Measurements from ENCODE around the gene UGT1A8.

DNA sequence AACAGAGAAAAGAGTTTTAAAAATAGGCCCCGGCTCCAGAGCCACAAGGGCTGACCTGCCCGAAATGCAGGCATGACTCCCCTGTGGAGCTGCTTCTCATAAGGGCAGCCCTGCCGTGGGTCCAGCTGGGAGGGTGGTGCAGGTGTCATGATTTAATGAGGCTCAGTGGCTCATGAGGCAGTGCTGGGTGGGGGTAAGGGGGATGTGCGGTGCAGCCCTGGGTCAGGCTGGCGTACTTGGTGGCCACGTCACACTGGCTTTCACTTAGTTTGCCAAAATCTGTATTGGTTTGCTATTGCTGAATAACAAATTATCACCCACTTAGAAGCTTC is 203.3 kb downstream of the UGT1A8 start:
- TF ChIP-seq HDAC1 (IDR thresholded peaks at IDR 0.05), result no peak
- TF ChIP-seq ZNF274 (IDR thresholded peaks at IDR 0.05; ENCODE audit: borderline replicate concordance, low read depth, low read length), result no peak
- TF ChIP-seq JUNB (CRISPR knock-in tag; conservative IDR thresholded peaks at IDR 0.05), result no peak
- TF ChIP-seq GATAD2B (IDR thresholded peaks at IDR 0.05; ENCODE audit: borderline replicate concordance), result no peak
- TF ChIP-seq, protein P1, sequence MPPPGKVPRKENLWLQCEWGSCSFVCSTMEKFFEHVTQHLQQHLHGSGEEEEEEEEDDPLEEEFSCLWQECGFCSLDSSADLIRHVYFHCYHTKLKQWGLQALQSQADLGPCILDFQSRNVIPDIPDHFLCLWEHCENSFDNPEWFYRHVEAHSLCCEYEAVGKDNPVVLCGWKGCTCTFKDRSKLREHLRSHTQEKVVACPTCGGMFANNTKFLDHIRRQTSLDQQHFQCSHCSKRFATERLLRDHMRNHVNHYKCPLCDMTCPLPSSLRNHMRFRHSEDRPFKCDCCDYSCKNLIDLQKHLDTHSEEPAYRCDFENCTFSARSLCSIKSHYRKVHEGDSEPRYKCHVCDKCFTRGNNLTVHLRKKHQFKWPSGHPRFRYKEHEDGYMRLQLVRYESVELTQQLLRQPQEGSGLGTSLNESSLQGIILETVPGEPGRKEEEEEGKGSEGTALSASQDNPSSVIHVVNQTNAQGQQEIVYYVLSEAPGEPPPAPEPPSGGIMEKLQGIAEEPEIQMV (tag; conservative IDR thresholded peaks at IDR 0.05; ENCODE audit: low read depth), result no peak
